HCT116 (cell line): Measurements from ENCODE around the gene SPTB. TPM values are rescaled to one million over a fixed set of nuclear protein-coding genes. Genes with fewer than 3 reads are reported as not detected.

ENCODE experiments used
- ATAC-seq: fragments of 200-7000 bp; cut with Tn5 transposase; 2 replicates; pipeline ENCODE4 v1.9.1; 2020; ENCODE audit warnings: mild to moderate bottlenecking, moderate library complexity
- BruUV-seq: library from RNA; stranded (reverse); fragments of 400-500 nt; replicated peaks from 2 replicates; lab custom pipeline; 2021; lab: Mats Ljungman, UMichigan
- CTCF ChIA-PET: fragments of 300-600 bp; sonication (Branson Sonifier 250); formaldehyde crosslinking; loops from one replicate; lab custom pipeline; 2021; ENCODE audit warnings: antibody characterized with exemption; lab: Charles Lee
- POLR2A ChIA-PET: fragments of 300-600, 350-600 bp; sonication (Branson Sonifier 250); formaldehyde crosslinking; loops from one replicate; lab custom pipeline; 2021; ENCODE audit warnings: antibody characterized with exemption; lab: Charles Lee
- RAD21 ChIA-PET, 2 experiments: fragments of 300-600 bp; sonication (Branson Sonifier 250); formaldehyde crosslinking; loops; one replicate each; lab custom pipeline; 2023; ENCODE audit warnings: low total read pairs in 2 of 2; ENCODE audit not compliant: uncharacterized antibody in 2 of 2, unreplicated experiment in 2 of 2, low non-redundant PET in 1 of 2; lab: Charles Lee
- DNase-seq: peaks from one replicate; pipeline ENCODE4 v3.0.0-alpha.2; 2010; ENCODE audit warnings: low read depth, low spot score
- H2AFZ ChIP-seq: fragments of 200-600 bp; shearing (Covaris generic), sonication (generic); 2 replicates; pipeline ENCODE4 v1.6.1; 2017; ENCODE audit warnings: low read depth, mixed run types, mixed read lengths, antibody characterized with exemption, low read length; ENCODE audit not compliant: poor library complexity, severe bottlenecking
- H3K27ac ChIP-seq: 2 replicates; pipeline ENCODE4 v1.5.1; 2012; ENCODE audit warnings: low read depth, low read length
- H3K27me3 ChIP-seq: fragments of 200-600 bp; sonication (generic); 2 replicates; pipeline ENCODE4 v1.6.1; 2016; ENCODE audit warnings: mixed run types, low read length, mixed read lengths; ENCODE audit not compliant: insufficient read depth
- H3K36me3 ChIP-seq, 2 experiments: fragments of 200-500 bp in 1 of 2; fragments of 200-600 bp in 1 of 2; sonication (Bioruptor generic) in 1 of 2; sonication (generic) in 1 of 2; 2 replicates each; pipeline versions ENCODE4 v1.5.1 to v1.6.1; 2014 to 2016; ENCODE audit warnings: low read length in 2 of 2, inconsistent platforms in 1 of 2, mixed read lengths in 1 of 2, mixed run types in 1 of 2; ENCODE audit not compliant: insufficient read depth in 2 of 2, control insufficient read depth in 1 of 2
- H3K4me1 ChIP-seq, 2 experiments: fragments of 200-600 bp in 1 of 2; sonication (generic) in 1 of 2; 2 replicates each; pipeline versions ENCODE4 v1.5.1 to v1.6.1; 2012 to 2017; ENCODE audit warnings: low read length in 2 of 2, inconsistent platforms in 1 of 2, mild to moderate bottlenecking in 1 of 2, mixed read lengths in 1 of 2, mixed run types in 1 of 2, moderate library complexity in 1 of 2; ENCODE audit not compliant: insufficient read depth in 2 of 2, control insufficient read depth in 1 of 2
- H3K4me2 ChIP-seq: fragments of 200-600 bp; sonication (generic); 2 replicates; pipeline ENCODE4 v1.6.1; 2017; ENCODE audit warnings: mixed run types, low read length, mixed read lengths
- H3K4me3 ChIP-seq, 2 experiments: fragments of 200-600 bp in 1 of 2; sonication (generic) in 1 of 2; replicated peaks in 1 of 2; 2 replicates each; pipeline ENCODE4 v1.5.1; 2011 to 2016; ENCODE audit warnings: low read length in 2 of 2, control low read depth in 1 of 2, low read depth in 1 of 2, mild to moderate bottlenecking in 1 of 2, mixed read lengths in 1 of 2, mixed run types in 1 of 2
- H3K79me2 ChIP-seq: fragments of 200-600 bp; sonication (generic); 2 replicates; pipeline ENCODE4 v1.6.1; 2017; ENCODE audit warnings: mild to moderate bottlenecking, mixed run types, low read length, moderate library complexity, mixed read lengths; ENCODE audit not compliant: insufficient read depth
- H3K9ac ChIP-seq: fragments of 200-600 bp; sonication (generic); 2 replicates; pipeline ENCODE4 v1.6.1; 2016; ENCODE audit warnings: low read length, mixed read lengths
- H3K9me2 ChIP-seq: fragments of 200-600 bp; sonication (generic), shearing (Covaris generic); 2 replicates; pipeline ENCODE4 v1.6.1; 2017; ENCODE audit warnings: mixed run types, mild to moderate bottlenecking, moderate library complexity; ENCODE audit not compliant: insufficient read depth
- H3K9me3 ChIP-seq, 2 experiments: fragments of 200-500 bp in 1 of 2; fragments of 200-600 bp in 1 of 2; sonication (Bioruptor generic) in 1 of 2; sonication (generic) in 1 of 2; 2 replicates each; pipeline ENCODE4 v1.6.1; 2014 to 2017; ENCODE audit warnings: low read length in 2 of 2, mixed read lengths in 2 of 2, inconsistent platforms in 1 of 2, low read depth in 1 of 2, mild to moderate bottlenecking in 1 of 2, mixed run types in 1 of 2, moderate library complexity in 1 of 2; ENCODE audit not compliant: control insufficient read depth in 1 of 2, insufficient read depth in 1 of 2
- H4K20me1 ChIP-seq: fragments of 200-600 bp; sonication (generic), shearing (Covaris generic); 2 replicates; pipeline ENCODE4 v1.6.1; 2017; ENCODE audit warnings: mixed run types, mild to moderate bottlenecking, moderate library complexity; ENCODE audit not compliant: insufficient read depth
- ATF3 ChIP-seq: IDR thresholded peaks from 2 replicates; pipeline ENCODE4 v1.6.1; 2012
- CBX3 ChIP-seq: IDR thresholded peaks from 2 replicates; pipeline ENCODE4 v1.6.1; 2012; ENCODE audit warnings: low read depth
- CTCF ChIP-seq, 3 experiments: fragments of 200-600 bp in 1 of 3; sonication (generic) in 1 of 3; IDR thresholded peaks in 2 of 3; conservative IDR thresholded peaks in 1 of 3; 2 replicates each; pipeline ENCODE4 v1.5.1; 2012 to 2017; ENCODE audit warnings: low read depth in 2 of 3, low read length in 2 of 3, antibody characterized with exemption in 1 of 3, borderline replicate concordance in 1 of 3, control low read depth in 1 of 3, mild to moderate bottlenecking in 1 of 3, mixed read lengths in 1 of 3, mixed run types in 1 of 3, moderate library complexity in 1 of 3; ENCODE audit not compliant: insufficient read depth in 1 of 3
- EGR1 ChIP-seq: IDR thresholded peaks from 2 replicates; pipeline ENCODE4 v1.6.1; 2012; ENCODE audit warnings: low read depth
- EZH2 ChIP-seq: fragments of 200-600 bp; sonication (generic); IDR thresholded peaks from 2 replicates; pipeline ENCODE4 v1.6.1; 2017; ENCODE audit warnings: antibody characterized with exemption, mixed run types
- EZH2phosphoT487 ChIP-seq: fragments of 200-600 bp; IDR thresholded peaks from 2 replicates; pipeline ENCODE4 v1.6.1; 2018; ENCODE audit warnings: antibody characterized with exemption, borderline replicate concordance
- FOSL1 ChIP-seq: IDR thresholded peaks from 2 replicates; pipeline ENCODE4 v1.6.1; 2012; ENCODE audit warnings: low read depth
- MAX ChIP-seq: IDR thresholded peaks from 2 replicates; pipeline ENCODE4 v1.6.1; 2012
- POLR2A ChIP-seq: IDR thresholded peaks from 2 replicates; pipeline ENCODE4 v1.7.0; 2011; ENCODE audit warnings: borderline replicate concordance; ENCODE audit not compliant: insufficient read depth, insufficient read length; ENCODE audit errors: extremely low read depth
- POLR2AphosphoS5 ChIP-seq: IDR thresholded peaks from 2 replicates; pipeline ENCODE4 v1.6.1; 2011; ENCODE audit warnings: mild to moderate bottlenecking, low read depth, low read length, moderate library complexity
- RAD21 ChIP-seq: IDR thresholded peaks from 2 replicates; pipeline ENCODE4 v1.6.1; 2012; ENCODE audit warnings: low read depth, mild to moderate bottlenecking
- REST ChIP-seq: IDR thresholded peaks from 2 replicates; pipeline ENCODE4 v1.6.1; 2012; ENCODE audit warnings: low read depth
- SIN3A ChIP-seq: IDR thresholded peaks from 2 replicates; pipeline ENCODE4 v1.6.1; 2012; ENCODE audit warnings: low read depth
- SP1 ChIP-seq: IDR thresholded peaks from 2 replicates; pipeline ENCODE4 v1.6.1; 2012; ENCODE audit warnings: low read depth
- SRF ChIP-seq: IDR thresholded peaks from 2 replicates; pipeline ENCODE4 v1.6.1; 2012; ENCODE audit warnings: low read depth
- TCF7L2 ChIP-seq: IDR thresholded peaks from 2 replicates; pipeline ENCODE4 v1.7.0; 2011; ENCODE audit warnings: borderline replicate concordance, inconsistent platforms; ENCODE audit not compliant: insufficient read depth, insufficient read length; ENCODE audit errors: extremely low read depth
- YY1 ChIP-seq: IDR thresholded peaks from 2 replicates; pipeline ENCODE4 v1.6.1; 2011; ENCODE audit warnings: low read length, low read depth, moderate library complexity, mild to moderate bottlenecking; ENCODE audit not compliant: insufficient replicate concordance; ENCODE audit errors: extremely low read depth
- ZFX ChIP-seq: fragments of 450-650 bp; IDR thresholded peaks from 2 replicates; pipeline ENCODE4 v1.6.1; 2017
- ZNF274 ChIP-seq: fragments of 200-500 bp; sonication (Bioruptor generic); IDR thresholded peaks from 2 replicates; pipeline ENCODE4 v1.6.1; 2014; ENCODE audit warnings: mild to moderate bottlenecking, low read depth, low read length, inconsistent platforms
- intact Hi-C: fragments of 100-400 bp; cut with micrococcal nuclease; formaldehyde crosslinking; loops from 2 replicates; pipeline ENCODE4 v1.10.0; 2022
- total RNA-seq: library from RNA; stranded (reverse); gene quantifications from one replicate; pipeline ENCODE4 v1.2.1, GENCODE V29; 2021; ENCODE audit not compliant: unreplicated experiment

Gene SPTB
- total RNA-seq, 1 experiment from 2014 or later = 4.2 TPM

GRCh38 chr14:64826333-64826732 lies 53.4 kb downstream of the SPTB start:
- TF ChIP-seq ZFX = no peak
- TF ChIP-seq POLR2A = no peak
- no peak for TF ChIP-seq FOSL1
- TF ChIP-seq CTCF (IDR thresholded peaks at IDR 0.05 in 2 of 3, conservative IDR thresholded peaks at IDR 0.05 in 1 of 3; ENCODE audit: borderline replicate concordance in 1 of 3, insufficient read depth in 1 of 3, low read depth in 2 of 3, low read length in 2 of 3) = no peak
- no peak for TF ChIP-seq MAX
- TF ChIP-seq SRF = no peak
- no peak for TF ChIP-seq TCF7L2
- no peak for TF ChIP-seq REST
- no peak for TF ChIP-seq ATF3
- no peak for TF ChIP-seq CBX3
- no peak for TF ChIP-seq SP1
- no peak for TF ChIP-seq ZNF274
- no peak for TF ChIP-seq YY1
- TF ChIP-seq SIN3A = no peak
- TF ChIP-seq POLR2AphosphoS5 = no peak
- TF ChIP-seq RAD21 = no peak
- TF ChIP-seq EGR1 = no peak
- TF ChIP-seq EZH2 = no peak
- no peak for TF ChIP-seq EZH2phosphoT487
- Histone ChIP-seq H3K4me3 (no peak overlapping the region), H3K4me1 (peaks cover 0 to 15% of the 10 kb centered on the region in 2 experiments; a peak in 1 of 4 replicates), H3K27ac (no peak overlapping the region), H2AFZ (no peak overlapping the region), H3K9me2 (no peaks in the 10 kb centered on the region), H3K27me3 (no peaks in the 10 kb centered on the region), H3K36me3 (no peaks in the 10 kb centered on the region), H3K4me2 (no peak overlapping the region; the same call in 1 of the 2 replicates), H3K79me2 (no peaks in the 10 kb centered on the region), H3K9ac (no peak overlapping the region), H3K9me3 (no peaks in the 10 kb centered on the region), H4K20me1 (no peaks in the 10 kb centered on the region)
- ChIA-PET POLR2A (no interaction called here), RAD21 (no interaction called here), CTCF (interaction anchor here (1.3 to 1.6 kb wide), 3 partner anchors 16 to 85 kb away, joined by 3 to 5 read pairs (median 4); no protein-coding TSS in a partner anchor)
- no peak for DNase-seq
- BruUV-seq = no TSS peak
- no peak for ATAC-seq
- intact Hi-C loops = loop anchor here (5.0 kb wide), 1 partner anchor 36 kb away; no protein-coding TSS in a partner anchor
